Tibial nerve (tissue), 3 donors: ENCODE data around the gene GNG10.

ENCODE experiments used
- POLR2A ChIP-seq, 2 donors: fragments of 450-650 bp; IDR thresholded peaks; one replicate each; pipeline ENCODE4 v1.6.1; 2017; ENCODE audit warnings: antibody characterized with exemption in 2 of 2, mild to moderate bottlenecking in 2 of 2, moderate library complexity in 2 of 2
- TF ChIP-seq, protein P1 (sequence below), 5 experiments: fragments of 200-600 bp in 3 of 5; fragments of 450-650 bp in 2 of 5; sonication (generic) in 3 of 5; IDR thresholded peaks; one replicate each; pipeline ENCODE4 v1.5.1; 2016 to 2019; ENCODE audit warnings: antibody characterized with exemption in 5 of 5, mild to moderate bottlenecking in 3 of 5, moderate library complexity in 2 of 5

DNA sequence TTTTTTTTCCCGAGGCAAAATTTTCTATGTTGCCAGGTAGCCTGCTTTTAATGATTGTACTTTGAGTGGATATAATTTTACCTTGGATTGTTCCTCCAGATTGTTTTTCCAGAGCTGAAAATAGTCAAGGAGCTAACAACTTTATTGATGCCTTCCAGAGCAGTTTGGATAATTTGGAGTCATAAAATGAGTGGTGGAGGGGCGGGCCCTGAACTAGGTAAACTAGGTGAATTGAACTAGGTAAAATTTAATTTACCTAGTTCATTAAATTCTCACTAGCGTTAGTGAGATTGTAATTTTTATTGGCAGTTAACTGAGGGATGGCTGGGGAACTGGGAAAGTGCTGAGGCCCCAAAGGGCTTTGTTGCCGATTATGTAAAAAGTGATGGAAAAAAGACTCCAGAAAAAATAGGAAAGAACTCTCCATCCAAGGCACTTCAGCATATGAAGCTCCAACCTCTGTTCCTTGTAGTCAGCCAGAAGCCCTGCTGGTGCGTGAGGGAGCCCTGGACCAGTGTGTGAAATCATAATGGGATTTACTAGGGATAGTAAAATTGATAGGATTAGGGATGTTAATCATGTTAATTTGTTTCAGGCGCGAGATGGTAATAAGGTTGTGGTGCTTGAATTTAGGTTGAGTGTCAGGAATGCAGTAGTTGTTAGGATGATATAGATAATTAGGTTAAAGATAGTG, 28.6 kb upstream of the GNG10 start:
- TF ChIP-seq, protein P1, sequence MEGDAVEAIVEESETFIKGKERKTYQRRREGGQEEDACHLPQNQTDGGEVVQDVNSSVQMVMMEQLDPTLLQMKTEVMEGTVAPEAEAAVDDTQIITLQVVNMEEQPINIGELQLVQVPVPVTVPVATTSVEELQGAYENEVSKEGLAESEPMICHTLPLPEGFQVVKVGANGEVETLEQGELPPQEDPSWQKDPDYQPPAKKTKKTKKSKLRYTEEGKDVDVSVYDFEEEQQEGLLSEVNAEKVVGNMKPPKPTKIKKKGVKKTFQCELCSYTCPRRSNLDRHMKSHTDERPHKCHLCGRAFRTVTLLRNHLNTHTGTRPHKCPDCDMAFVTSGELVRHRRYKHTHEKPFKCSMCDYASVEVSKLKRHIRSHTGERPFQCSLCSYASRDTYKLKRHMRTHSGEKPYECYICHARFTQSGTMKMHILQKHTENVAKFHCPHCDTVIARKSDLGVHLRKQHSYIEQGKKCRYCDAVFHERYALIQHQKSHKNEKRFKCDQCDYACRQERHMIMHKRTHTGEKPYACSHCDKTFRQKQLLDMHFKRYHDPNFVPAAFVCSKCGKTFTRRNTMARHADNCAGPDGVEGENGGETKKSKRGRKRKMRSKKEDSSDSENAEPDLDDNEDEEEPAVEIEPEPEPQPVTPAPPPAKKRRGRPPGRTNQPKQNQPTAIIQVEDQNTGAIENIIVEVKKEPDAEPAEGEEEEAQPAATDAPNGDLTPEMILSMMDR (IDR thresholded peaks at IDR 0.05): no peak
- no peak for TF ChIP-seq POLR2A (IDR thresholded peaks at IDR 0.05)
